Thoracic aorta (tissue), 2 donors: ENCODE data around the gene LRRTM1. TPM values are rescaled to one million over a fixed set of nuclear protein-coding genes. Genes with fewer than 3 reads are reported as not detected.

Experiments used
- ATAC-seq: fragments of 150-250 bp; one replicate; pipeline ENCODE4 v1.8.0; 2017; ENCODE audit warnings: low read depth; ENCODE audit not compliant: insufficient number of reproducible peaks, low FRiP score
- DNase-seq: peaks from one replicate; pipeline ENCODE4 v3.0.0-alpha.2; 2020; ENCODE audit warnings: low spot score
- H3K27ac ChIP-seq, 2 donors: fragments of 200-600 bp; sonication (generic); 1 replicate in 1 of 2; 2 replicates in 1 of 2; pipeline ENCODE4 v1.5.1; 2016; ENCODE audit warnings: mild to moderate bottlenecking in 2 of 2, moderate library complexity in 2 of 2
- H3K27me3 ChIP-seq: fragments of 200-600 bp; sonication (generic); replicated peaks from 2 replicates; pipeline ENCODE4 v1.6.0; 2016; ENCODE audit warnings: mild to moderate bottlenecking; ENCODE audit not compliant: insufficient read depth
- H3K36me3 ChIP-seq: fragments of 200-600 bp; sonication (generic); one replicate; pipeline ENCODE4 v1.5.1; 2016
- H3K4me1 ChIP-seq, 2 donors: fragments of 200-600 bp; sonication (generic); 1 replicate in 1 of 2; 2 replicates in 1 of 2; pipeline versions ENCODE4 v1.5.1 to v1.6.0; 2016; ENCODE audit warnings: low read depth in 2 of 2, mild to moderate bottlenecking in 1 of 2; ENCODE audit not compliant: control insufficient read depth in 1 of 2
- H3K4me3 ChIP-seq: fragments of 200-600 bp; sonication (generic); 2 replicates; pipeline ENCODE4 v1.5.1; 2016; ENCODE audit warnings: mild to moderate bottlenecking
- H3K9me3 ChIP-seq: fragments of 200-600 bp; sonication (generic); 2 replicates; pipeline ENCODE4 v1.5.1; 2016
- total RNA-seq, 2 donors: library from RNA; depleted of rRNA; stranded (reverse); fragments of >200 nt; gene quantifications; one replicate each; pipeline versions ENCODE4 v1.1.0 to v1.2.3, GENCODE V29; 2016
- TF ChIP-seq, protein P1 (sequence below): fragments of 200-600 bp; sonication (generic); IDR thresholded peaks from one replicate; pipeline ENCODE4 v1.5.1; 2019; ENCODE audit warnings: antibody characterized with exemption

Gene LRRTM1
- total RNA-seq, 2 donors from 2014 or later, result not detected

DNA sequence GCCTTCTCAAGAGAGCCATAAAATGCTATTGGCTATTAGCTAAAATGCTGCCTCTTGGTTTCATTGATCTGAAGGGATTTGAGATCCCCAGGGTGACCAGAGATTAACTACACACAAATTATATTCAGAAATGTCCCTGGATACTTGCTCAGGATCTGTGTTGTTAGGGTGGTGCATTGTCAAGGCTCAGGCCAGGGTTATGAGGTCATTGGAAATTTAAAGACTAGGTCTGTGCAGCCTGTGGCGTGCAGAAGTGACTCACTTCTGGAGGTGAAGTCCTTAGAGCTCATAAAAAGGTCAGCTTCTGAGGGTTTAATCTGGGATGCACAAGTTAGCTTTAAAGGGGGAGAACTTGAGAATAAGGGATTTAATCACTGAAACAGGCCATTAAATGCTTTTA lies 23.5 kb downstream of the LRRTM1 start:
- H3K27me3 ChIP-seq, result no peaks in the 10 kb centered on the region
- ATAC-seq (no peak), DNase-seq (no peak)
- H3K4me3 ChIP-seq, result no peak overlapping the region
- H3K9me3 ChIP-seq, result no peaks in the 10 kb centered on the region
- no peak overlapping the region for H3K27ac ChIP-seq
- H3K36me3 ChIP-seq, result no peaks in the 10 kb centered on the region
- TF ChIP-seq, protein P1, sequence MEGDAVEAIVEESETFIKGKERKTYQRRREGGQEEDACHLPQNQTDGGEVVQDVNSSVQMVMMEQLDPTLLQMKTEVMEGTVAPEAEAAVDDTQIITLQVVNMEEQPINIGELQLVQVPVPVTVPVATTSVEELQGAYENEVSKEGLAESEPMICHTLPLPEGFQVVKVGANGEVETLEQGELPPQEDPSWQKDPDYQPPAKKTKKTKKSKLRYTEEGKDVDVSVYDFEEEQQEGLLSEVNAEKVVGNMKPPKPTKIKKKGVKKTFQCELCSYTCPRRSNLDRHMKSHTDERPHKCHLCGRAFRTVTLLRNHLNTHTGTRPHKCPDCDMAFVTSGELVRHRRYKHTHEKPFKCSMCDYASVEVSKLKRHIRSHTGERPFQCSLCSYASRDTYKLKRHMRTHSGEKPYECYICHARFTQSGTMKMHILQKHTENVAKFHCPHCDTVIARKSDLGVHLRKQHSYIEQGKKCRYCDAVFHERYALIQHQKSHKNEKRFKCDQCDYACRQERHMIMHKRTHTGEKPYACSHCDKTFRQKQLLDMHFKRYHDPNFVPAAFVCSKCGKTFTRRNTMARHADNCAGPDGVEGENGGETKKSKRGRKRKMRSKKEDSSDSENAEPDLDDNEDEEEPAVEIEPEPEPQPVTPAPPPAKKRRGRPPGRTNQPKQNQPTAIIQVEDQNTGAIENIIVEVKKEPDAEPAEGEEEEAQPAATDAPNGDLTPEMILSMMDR, result no peak
- H3K4me1 ChIP-seq, result no peaks in the 10 kb centered on the region

DNA sequence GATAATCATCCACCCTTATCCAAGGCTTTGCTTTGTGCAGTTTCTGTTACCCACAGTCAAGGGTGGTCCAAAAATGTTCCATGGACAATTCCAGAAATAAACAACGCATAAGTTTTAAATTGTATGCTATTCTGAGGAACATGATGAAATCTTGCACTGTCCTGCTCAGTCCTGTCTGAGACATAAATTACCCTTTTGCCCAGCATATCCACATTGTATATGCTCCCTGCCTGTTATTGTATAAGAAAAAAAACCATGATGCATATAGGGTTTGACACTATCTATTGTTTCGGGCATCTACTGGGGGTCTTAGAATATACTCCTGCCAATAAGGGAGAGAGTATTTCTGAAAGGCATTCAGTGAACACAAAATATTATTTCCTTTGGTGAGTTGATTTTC lies 24.0 kb downstream of the LRRTM1 start:
- H3K4me3 ChIP-seq, result no peak overlapping the region
- no peak overlapping the region for H3K27ac ChIP-seq
- no peaks in the 10 kb centered on the region for H3K36me3 ChIP-seq
- TF ChIP-seq, protein P1, result no peak
- no peaks in the 10 kb centered on the region for H3K9me3 ChIP-seq
- no peaks in the 10 kb centered on the region for H3K27me3 ChIP-seq
- no peaks in the 10 kb centered on the region for H3K4me1 ChIP-seq
- ATAC-seq, result no peak
- no peak for DNase-seq

DNA sequence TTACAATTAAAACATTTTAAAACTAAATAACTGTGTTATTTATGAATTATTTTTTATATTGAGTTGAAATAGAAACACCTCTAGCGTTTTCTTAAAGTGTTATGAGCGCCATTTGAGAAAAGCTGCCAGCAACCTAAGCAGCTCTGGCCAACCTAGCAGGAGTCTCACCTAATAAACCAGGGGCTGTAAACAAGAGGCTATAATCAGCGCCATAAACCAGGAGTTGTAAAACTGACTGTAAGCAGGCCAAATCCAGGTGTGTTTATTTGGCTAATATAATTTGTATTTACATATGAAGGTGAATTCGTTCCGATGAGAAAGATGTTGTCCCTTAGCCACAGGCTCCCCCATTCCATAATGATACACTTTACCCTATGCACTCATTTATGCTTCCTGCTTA lies 34.7 kb downstream of the LRRTM1 start:
- Histone ChIP-seq H3K9me3 (no peaks in the 10 kb centered on the region), H3K27ac (no peak overlapping the region), H3K4me1 (no peaks in the 10 kb centered on the region), H3K27me3 (no peaks in the 10 kb centered on the region), H3K36me3 (no peaks in the 10 kb centered on the region), H3K4me3 (no peak overlapping the region)
- DNase-seq (no peak), ATAC-seq (no peak)
- TF ChIP-seq, protein P1, result no peak

DNA sequence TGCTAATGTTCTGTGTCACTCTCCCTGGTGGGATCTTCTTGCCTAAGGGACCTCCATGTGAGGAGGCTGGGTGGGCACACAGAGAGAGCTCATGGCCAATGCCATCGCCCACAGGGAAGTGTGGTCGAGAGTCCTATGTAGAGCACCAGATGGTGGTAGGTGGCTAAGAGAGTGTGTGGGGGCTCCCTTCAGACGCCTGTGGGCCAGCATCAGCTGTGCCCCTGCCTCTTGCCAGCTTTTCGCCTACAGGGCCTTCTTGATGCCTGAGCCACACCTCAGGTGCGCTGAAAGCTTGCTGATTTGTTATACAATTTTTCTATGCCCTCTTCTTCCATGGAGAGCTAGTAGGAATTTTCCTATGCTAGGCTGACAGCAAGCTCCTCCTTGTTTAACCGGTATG lies 38.3 kb downstream of the LRRTM1 start:
- Histone ChIP-seq H3K36me3 (no peaks in the 10 kb centered on the region), H3K27ac (no peak overlapping the region), H3K4me3 (no peak overlapping the region), H3K4me1 (no peaks in the 10 kb centered on the region), H3K9me3 (no peaks in the 10 kb centered on the region), H3K27me3 (no peaks in the 10 kb centered on the region)
- DNase-seq, result no peak
- TF ChIP-seq, protein P1, result no peak
- no peak for ATAC-seq

DNA sequence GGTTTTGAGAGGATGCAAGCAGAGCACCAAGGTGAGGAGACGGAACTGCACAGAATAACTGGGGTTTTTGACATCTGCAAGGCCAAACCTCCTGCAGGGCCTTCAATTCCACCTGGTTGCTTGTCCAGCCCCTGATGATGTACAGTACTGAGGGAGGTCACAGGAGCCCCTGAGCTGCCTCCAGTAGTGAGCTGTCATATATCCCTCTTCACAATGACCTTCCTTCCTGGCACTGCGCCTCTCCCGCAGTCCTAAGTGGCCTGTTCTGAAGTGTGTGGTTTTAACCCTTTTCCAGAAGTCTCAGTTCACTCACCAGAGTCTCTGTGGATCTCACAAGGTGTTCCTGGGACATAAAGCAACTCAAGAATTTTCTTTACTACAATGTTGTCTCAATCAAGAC lies 45.3 kb downstream of the LRRTM1 start:
- no peaks in the 10 kb centered on the region for H3K27me3 ChIP-seq
- no peak overlapping the region for H3K4me3 ChIP-seq
- H3K9me3 ChIP-seq, result no peaks in the 10 kb centered on the region
- TF ChIP-seq, protein P1, result no peak
- H3K27ac ChIP-seq, result no peak overlapping the region
- DNase-seq, result no peak
- ATAC-seq, result no peak
- H3K4me1 ChIP-seq, result no peaks in the 10 kb centered on the region
- H3K36me3 ChIP-seq, result no peaks in the 10 kb centered on the region
